Endodermal cell (in vitro differentiated cells): ENCODE measurements around the gene TCF25. TPM values are rescaled to one million over a fixed set of nuclear protein-coding genes. Genes with fewer than 3 reads are reported as not detected.

Experiments used
- DNase-seq: peaks from one replicate; pipeline ENCODE4 v3.0.0-alpha.2; 2017
- H3K27ac ChIP-seq: 2 replicates; pipeline ENCODE4 v1.5.1; 2013; ENCODE audit warnings: mild to moderate bottlenecking, low read depth, low read length, moderate library complexity
- H3K27me3 ChIP-seq: 2 replicates; pipeline ENCODE4 v1.6.1; 2013; ENCODE audit warnings: mild to moderate bottlenecking, low read length, moderate library complexity; ENCODE audit not compliant: insufficient read depth, control insufficient read depth, poor library complexity, severe bottlenecking
- H3K36me3 ChIP-seq: 2 replicates; pipeline ENCODE4 v1.7.0; 2013; ENCODE audit warnings: mild to moderate bottlenecking, low read length, moderate library complexity; ENCODE audit not compliant: control insufficient read depth, insufficient read depth
- H3K4me1 ChIP-seq: one replicate; pipeline ENCODE4 v1.7.0; 2013; ENCODE audit warnings: low read length; ENCODE audit not compliant: control insufficient read depth, insufficient read depth
- H3K4me3 ChIP-seq: 2 replicates; pipeline ENCODE4 v1.5.1; 2013; ENCODE audit warnings: mild to moderate bottlenecking, low read length, moderate library complexity
- H3K9ac ChIP-seq: 2 replicates; pipeline ENCODE4 v1.6.1; 2013; ENCODE audit warnings: mild to moderate bottlenecking, low read length, moderate library complexity; ENCODE audit not compliant: poor library complexity, severe bottlenecking; ENCODE audit errors: extremely low read depth
- H3K9me3 ChIP-seq: 2 replicates; pipeline ENCODE4 v1.6.1; 2013; ENCODE audit warnings: mild to moderate bottlenecking, low read length, moderate library complexity; ENCODE audit not compliant: control insufficient read depth
- H3K27ac Mint-ChIP-seq: 2 replicates; pipeline ENCODE4 v1.8.0; 2020; ENCODE audit warnings: mixed read lengths
- H3K27me3 Mint-ChIP-seq: 2 replicates; pipeline ENCODE4 v1.8.0; 2021; ENCODE audit warnings: mild to moderate bottlenecking, mixed read lengths; ENCODE audit not compliant: insufficient read depth
- H3K36me3 Mint-ChIP-seq: 2 replicates; pipeline ENCODE4 v1.8.0; 2020; ENCODE audit warnings: low read depth, mixed read lengths
- H3K4me1 Mint-ChIP-seq: 2 replicates; pipeline ENCODE4 v1.8.0; 2020; ENCODE audit warnings: mixed read lengths
- H3K4me3 Mint-ChIP-seq: 2 replicates; pipeline ENCODE4 v1.8.0; 2020; ENCODE audit warnings: mild to moderate bottlenecking, moderate library complexity, mixed read lengths
- H3K9me3 Mint-ChIP-seq: 2 replicates; pipeline ENCODE4 v1.8.0; 2020; ENCODE audit warnings: mild to moderate bottlenecking, mixed read lengths
- WGBS, 2 experiments: methylation state at CpG; one replicate each; pipeline versions ENCODE4 v1.1.5 to v1.1.7; 2013; ENCODE audit warnings: missing lambda C conversion rate in 2 of 2, mixed read lengths in 1 of 2; ENCODE audit not compliant: insufficient coverage in 1 of 2, insufficient read length in 1 of 2; 5-methylcytosine and 5-hydroxymethylcytosine counted together
- total RNA-seq, 2 donors: library from RNA; stranded (reverse); fragmentation: NEBNext Ultra II Directional in 1 of 2; extraction: Animal tissue kit (Norgen Biotek cat#: 25700) in 1 of 2; gene quantifications; 2 replicates in 1 of 2; 3 replicates in 1 of 2; pipeline ENCODE4 v1.2.1, GENCODE V29; 2021
- TF ChIP-seq, protein P1 (sequence below): fragments of 200-600 bp; sonication (generic); conservative IDR thresholded peaks from 2 replicates; pipeline ENCODE4 v1.5.0; 2021; ENCODE audit warnings: antibody characterized with exemption, mild to moderate bottlenecking

The TCF25 gene
- total RNA-seq, 2 donors from 2014 or later = 172 to 176 TPM

DNA sequence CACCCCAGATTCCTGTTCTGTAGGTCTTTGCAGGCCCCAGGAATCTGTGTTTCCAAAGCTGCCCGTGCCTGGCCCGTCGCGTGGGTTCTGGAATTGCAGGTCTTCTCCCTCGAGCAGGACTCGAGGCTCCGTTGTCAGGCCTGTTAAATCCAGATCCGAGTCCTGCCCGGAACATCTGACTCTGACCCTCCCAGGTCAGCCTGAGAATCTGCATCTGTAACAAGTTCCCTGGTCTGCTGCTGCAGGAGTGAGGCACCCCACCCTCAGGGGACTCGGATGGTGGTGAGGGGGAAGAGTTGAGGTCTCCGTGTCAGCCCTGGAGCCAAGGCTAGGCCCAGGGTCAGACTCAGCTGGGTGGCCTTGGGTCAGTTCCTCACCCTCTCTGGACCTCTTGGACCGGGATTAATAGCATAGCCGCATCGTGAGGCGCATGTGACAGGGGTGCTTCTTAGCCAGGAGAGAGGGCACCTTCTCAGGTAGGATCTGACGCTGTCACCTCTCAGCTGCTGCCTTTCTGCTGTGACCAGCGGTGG, 36.3 kb upstream of the TCF25 start:
- H3K36me3 ChIP-seq = no peaks in the 10 kb centered on the region
- H3K36me3 Mint-ChIP-seq = peaks cover 13% of the 10 kb centered on the region
- no peaks in the 10 kb centered on the region for H3K27me3 ChIP-seq
- no peak overlapping the region for H3K4me3 Mint-ChIP-seq
- peaks cover 2% of the 10 kb centered on the region for H3K4me1 ChIP-seq
- DNase-seq = no peak
- H3K4me1 Mint-ChIP-seq = peaks cover 8% of the 10 kb centered on the region
- H3K27me3 Mint-ChIP-seq = peaks cover 2% of the 10 kb centered on the region
- 95 to 96% methylated on average over 16 to 17 of the region's 17 CpGs for WGBS, 2 experiments
- H3K27ac ChIP-seq = no peak overlapping the region
- no peaks in the 10 kb centered on the region for H3K9me3 Mint-ChIP-seq
- H3K27ac Mint-ChIP-seq = no peak overlapping the region
- no peaks in the 10 kb centered on the region for H3K9me3 ChIP-seq
- H3K9ac ChIP-seq = no peak overlapping the region
- TF ChIP-seq, protein P1, sequence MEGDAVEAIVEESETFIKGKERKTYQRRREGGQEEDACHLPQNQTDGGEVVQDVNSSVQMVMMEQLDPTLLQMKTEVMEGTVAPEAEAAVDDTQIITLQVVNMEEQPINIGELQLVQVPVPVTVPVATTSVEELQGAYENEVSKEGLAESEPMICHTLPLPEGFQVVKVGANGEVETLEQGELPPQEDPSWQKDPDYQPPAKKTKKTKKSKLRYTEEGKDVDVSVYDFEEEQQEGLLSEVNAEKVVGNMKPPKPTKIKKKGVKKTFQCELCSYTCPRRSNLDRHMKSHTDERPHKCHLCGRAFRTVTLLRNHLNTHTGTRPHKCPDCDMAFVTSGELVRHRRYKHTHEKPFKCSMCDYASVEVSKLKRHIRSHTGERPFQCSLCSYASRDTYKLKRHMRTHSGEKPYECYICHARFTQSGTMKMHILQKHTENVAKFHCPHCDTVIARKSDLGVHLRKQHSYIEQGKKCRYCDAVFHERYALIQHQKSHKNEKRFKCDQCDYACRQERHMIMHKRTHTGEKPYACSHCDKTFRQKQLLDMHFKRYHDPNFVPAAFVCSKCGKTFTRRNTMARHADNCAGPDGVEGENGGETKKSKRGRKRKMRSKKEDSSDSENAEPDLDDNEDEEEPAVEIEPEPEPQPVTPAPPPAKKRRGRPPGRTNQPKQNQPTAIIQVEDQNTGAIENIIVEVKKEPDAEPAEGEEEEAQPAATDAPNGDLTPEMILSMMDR = no peak
- no peak overlapping the region for H3K4me3 ChIP-seq

DNA sequence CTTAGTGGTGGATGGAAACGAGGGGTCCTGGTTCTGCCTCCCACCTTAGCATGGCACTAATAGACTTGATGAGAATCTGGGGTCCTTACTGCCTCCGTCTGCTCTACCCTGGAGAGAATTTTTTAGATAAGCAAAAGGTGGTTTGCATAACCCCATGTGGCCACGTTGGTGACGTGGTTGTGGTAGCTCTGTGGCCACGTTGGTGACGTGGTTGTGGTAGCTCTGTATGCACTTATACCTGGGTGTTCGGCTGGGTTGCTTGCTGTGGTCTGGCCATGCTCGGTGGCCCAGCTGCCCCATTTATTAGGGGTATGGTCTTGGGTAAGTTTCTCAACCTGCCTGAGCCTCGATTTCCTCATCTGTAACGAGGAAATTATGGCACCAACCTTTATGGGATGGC, 32.1 kb upstream of the TCF25 start:
- no peak for DNase-seq
- H3K4me1 Mint-ChIP-seq = peaks cover 8% of the 10 kb centered on the region
- no peaks in the 10 kb centered on the region for H3K27me3 Mint-ChIP-seq
- Histone ChIP-seq H3K4me3 (no peak overlapping the region), H3K9ac (no peak overlapping the region), H3K27ac (no peak overlapping the region), H3K36me3 (no peaks in the 10 kb centered on the region), H3K4me1 (peaks cover 2% of the 10 kb centered on the region), H3K27me3 (no peaks in the 10 kb centered on the region), H3K9me3 (no peaks in the 10 kb centered on the region)
- no peaks in the 10 kb centered on the region for H3K36me3 Mint-ChIP-seq
- no peak overlapping the region for H3K27ac Mint-ChIP-seq
- TF ChIP-seq, protein P1 = no peak
- no peaks in the 10 kb centered on the region for H3K9me3 Mint-ChIP-seq
- H3K4me3 Mint-ChIP-seq = no peak overlapping the region
- WGBS, 2 experiments = 93 to 100% methylated on average over 5 to 10 of the region's 10 CpGs

DNA sequence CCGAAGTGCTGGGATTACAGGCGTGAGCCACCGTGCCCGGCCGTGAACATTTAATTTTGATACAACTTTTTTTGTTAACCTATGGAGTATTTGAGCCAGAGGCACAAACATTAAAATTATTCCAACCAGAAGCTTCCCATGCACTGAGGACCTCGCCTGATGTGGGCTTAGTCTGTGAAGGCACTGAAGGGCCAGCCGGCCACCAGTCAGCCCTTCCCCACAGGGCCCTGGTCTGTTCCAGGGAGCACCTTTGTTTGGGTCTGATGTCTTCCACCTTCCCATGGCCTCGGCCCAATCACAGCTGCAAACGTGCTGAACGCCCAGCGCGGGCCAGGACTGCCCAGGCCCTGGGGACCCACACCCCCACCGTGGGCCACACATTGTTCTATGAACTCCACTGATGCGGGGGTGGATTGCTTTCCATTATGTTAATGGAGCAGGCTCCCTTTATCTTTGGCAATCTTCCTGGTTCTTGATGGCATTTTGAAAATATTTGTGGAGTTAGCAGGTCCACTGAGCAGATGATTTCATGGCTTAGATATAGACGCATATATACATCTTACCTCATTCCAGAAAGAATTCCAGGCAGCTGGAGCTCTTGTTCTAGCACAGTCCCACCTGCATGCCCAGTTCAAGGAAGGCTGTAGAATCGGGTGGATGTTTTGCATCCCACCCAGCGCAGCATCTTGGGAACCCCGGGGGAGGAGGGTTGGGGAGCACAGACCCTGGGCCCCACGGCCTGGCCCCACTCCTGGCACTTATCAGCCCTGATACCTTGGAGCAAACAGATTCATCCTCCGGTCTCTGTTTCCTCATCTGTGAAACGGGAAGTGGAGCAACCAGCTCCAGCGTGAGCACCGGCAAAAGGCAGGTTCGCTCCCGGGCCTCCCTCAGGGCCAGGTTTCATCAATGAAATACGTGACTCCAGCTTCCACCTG, 30.7 kb upstream of the TCF25 start:
- H3K4me1 ChIP-seq = peaks cover 2% of the 10 kb centered on the region
- no peaks in the 10 kb centered on the region for H3K36me3 ChIP-seq
- 92 to 94% methylated on average over 20 to 26 of the region's 26 CpGs for WGBS, 2 experiments
- H3K27ac Mint-ChIP-seq = no peak overlapping the region
- H3K27me3 Mint-ChIP-seq = no peaks in the 10 kb centered on the region
- no peak overlapping the region for H3K9ac ChIP-seq
- H3K27me3 ChIP-seq = no peaks in the 10 kb centered on the region
- TF ChIP-seq, protein P1 = no peak
- H3K36me3 Mint-ChIP-seq = no peaks in the 10 kb centered on the region
- H3K27ac ChIP-seq = no peak overlapping the region
- H3K4me3 ChIP-seq = no peak overlapping the region
- no peak overlapping the region for H3K4me3 Mint-ChIP-seq
- no peaks in the 10 kb centered on the region for H3K9me3 Mint-ChIP-seq
- no peaks in the 10 kb centered on the region for H3K9me3 ChIP-seq
- H3K4me1 Mint-ChIP-seq = peaks cover 8% of the 10 kb centered on the region
- DNase-seq = no peak
